PC-9 (cell line): ENCODE measurements around the gene RCC1. TPM values are rescaled to one million over a fixed set of nuclear protein-coding genes. Genes with fewer than 3 reads are reported as not detected.

Experiments used
- BruUV-seq: library from RNA; stranded (reverse); fragments of 400-500 nt; replicated peaks from 2 replicates; lab custom pipeline; 2021; lab: Mats Ljungman, UMichigan
- CTCF ChIA-PET: fragments of 300-600 bp; sonication (Branson Sonifier 250); formaldehyde crosslinking; loops from one replicate; lab custom pipeline; 2022; ENCODE audit warnings: antibody characterized with exemption; lab: Charles Lee
- POLR2A ChIA-PET: fragments of 300-600 bp; sonication (Branson Sonifier 250); formaldehyde crosslinking; loops from one replicate; lab custom pipeline; 2022; ENCODE audit warnings: antibody characterized with exemption; ENCODE audit not compliant: unreplicated experiment; lab: Charles Lee
- DNase-seq, 2 experiments: peaks; one replicate each; pipeline versions ENCODE4 v3.0.0 to v3.0.0-alpha.2; 2015 to 2022; ENCODE audit warnings: mixed read lengths in 1 of 2
- H2AFZ ChIP-seq: fragments of 200-600 bp; sonication (generic); 2 replicates; pipeline ENCODE4 v1.8.1; 2017; ENCODE audit warnings: antibody characterized with exemption
- H3F3A ChIP-seq: fragments of 200-600 bp; sonication (generic); 2 replicates; pipeline ENCODE4 v1.8.1; 2017; ENCODE audit warnings: antibody characterized with exemption, mild to moderate bottlenecking, low read depth; ENCODE audit not compliant: insufficient read depth
- H3K27ac ChIP-seq: fragments of 200-600 bp; sonication (generic); 2 replicates; pipeline ENCODE4 v1.6.1; 2016; ENCODE audit warnings: mixed run types
- H3K27me3 ChIP-seq: fragments of 200-600 bp; sonication (generic); 2 replicates; pipeline ENCODE4 v1.6.1; 2016; ENCODE audit warnings: low read depth, mixed run types; ENCODE audit not compliant: insufficient read depth
- H3K36me3 ChIP-seq: fragments of 200-600 bp; sonication (generic); 2 replicates; pipeline ENCODE4 v1.6.1; 2016; ENCODE audit warnings: low read depth, mixed run types
- H3K4me1 ChIP-seq: fragments of 200-600 bp; sonication (generic); replicated peaks from 2 replicates; pipeline ENCODE4 v1.6.1; 2016; ENCODE audit warnings: mixed run types; ENCODE audit not compliant: insufficient read depth
- H3K4me2 ChIP-seq: fragments of 200-600 bp; sonication (generic); 2 replicates; pipeline ENCODE4 v1.6.1; 2017; ENCODE audit warnings: mixed run types
- H3K4me3 ChIP-seq: fragments of 200-600 bp; sonication (generic); 2 replicates; pipeline ENCODE4 v1.6.1; 2016; ENCODE audit warnings: mixed run types
- H3K79me2 ChIP-seq: fragments of 200-600 bp; sonication (generic); 2 replicates; pipeline ENCODE4 v1.6.1; 2017; ENCODE audit warnings: low read depth, mixed run types
- H3K9me2 ChIP-seq: fragments of 200-600 bp; sonication (generic); 2 replicates; pipeline ENCODE4 v1.8.1; 2017; ENCODE audit warnings: mild to moderate bottlenecking; ENCODE audit not compliant: insufficient read depth
- H3K9me3 ChIP-seq: fragments of 200-600 bp; sonication (generic); 2 replicates; pipeline ENCODE4 v1.8.1; 2016; ENCODE audit warnings: low read depth; ENCODE audit not compliant: insufficient read depth
- H4K20me1 ChIP-seq: fragments of 200-600 bp; sonication (generic); 2 replicates; pipeline ENCODE4 v1.8.1; 2017; ENCODE audit not compliant: insufficient read depth
- EZH2 ChIP-seq: fragments of 200-600 bp; sonication (generic); IDR thresholded peaks from 2 replicates; pipeline ENCODE4 v1.8.0; 2017; ENCODE audit warnings: antibody characterized with exemption, low read depth
- intact Hi-C: fragments of 100-400 bp; cut with micrococcal nuclease; formaldehyde crosslinking; loops from one replicate; pipeline ENCODE4 v1.10.0; 2022; ENCODE audit not compliant: unreplicated experiment
- total RNA-seq: library from RNA; stranded (reverse); gene quantifications from 2 replicates; pipeline ENCODE4 v1.2.3, GENCODE V29; 2021
- TF ChIP-seq, protein P1 (sequence below): fragments of 200-600 bp; sonication (generic); conservative IDR thresholded peaks from 2 replicates; pipeline ENCODE4 v1.6.1; 2017; ENCODE audit warnings: mixed run types, antibody characterized with exemption, mild to moderate bottlenecking, moderate library complexity

The RCC1 gene
- total RNA-seq, 1 experiment from 2014 or later, result 134 TPM

GRCh38 chr1:28579401-28579800 is 73.6 kb downstream of the RCC1 start:
- H3K4me2 ChIP-seq, result peak overlapping the region; percentile 82
- no peaks in the 10 kb centered on the region for H3K9me3 ChIP-seq
- H2AFZ ChIP-seq, result no peak overlapping the region
- H3K4me3 ChIP-seq, result peak overlapping the region; percentile 87
- no peaks in the 10 kb centered on the region for H3K9me2 ChIP-seq
- no peak for TF ChIP-seq EZH2
- TF ChIP-seq, protein P1, sequence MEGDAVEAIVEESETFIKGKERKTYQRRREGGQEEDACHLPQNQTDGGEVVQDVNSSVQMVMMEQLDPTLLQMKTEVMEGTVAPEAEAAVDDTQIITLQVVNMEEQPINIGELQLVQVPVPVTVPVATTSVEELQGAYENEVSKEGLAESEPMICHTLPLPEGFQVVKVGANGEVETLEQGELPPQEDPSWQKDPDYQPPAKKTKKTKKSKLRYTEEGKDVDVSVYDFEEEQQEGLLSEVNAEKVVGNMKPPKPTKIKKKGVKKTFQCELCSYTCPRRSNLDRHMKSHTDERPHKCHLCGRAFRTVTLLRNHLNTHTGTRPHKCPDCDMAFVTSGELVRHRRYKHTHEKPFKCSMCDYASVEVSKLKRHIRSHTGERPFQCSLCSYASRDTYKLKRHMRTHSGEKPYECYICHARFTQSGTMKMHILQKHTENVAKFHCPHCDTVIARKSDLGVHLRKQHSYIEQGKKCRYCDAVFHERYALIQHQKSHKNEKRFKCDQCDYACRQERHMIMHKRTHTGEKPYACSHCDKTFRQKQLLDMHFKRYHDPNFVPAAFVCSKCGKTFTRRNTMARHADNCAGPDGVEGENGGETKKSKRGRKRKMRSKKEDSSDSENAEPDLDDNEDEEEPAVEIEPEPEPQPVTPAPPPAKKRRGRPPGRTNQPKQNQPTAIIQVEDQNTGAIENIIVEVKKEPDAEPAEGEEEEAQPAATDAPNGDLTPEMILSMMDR, result no peak
- no peak for DNase-seq
- no TSS peak for BruUV-seq
- peaks cover 30% of the 10 kb centered on the region for H3K79me2 ChIP-seq
- POLR2A ChIA-PET, result interaction anchor here (0.6 to 1.1 kb wide), 4 partner anchors 22 to 313 kb away, joined by 8 to 45 read pairs (median 27); no protein-coding TSS in a partner anchor
- no peaks in the 10 kb centered on the region for H3K27me3 ChIP-seq
- CTCF ChIA-PET, result interaction anchor here (0.6 to 0.7 kb wide), 2 partner anchors 23 to 38 kb away, joined by 4 to 15 read pairs; no protein-coding TSS in a partner anchor
- H3K36me3 ChIP-seq, result peaks cover 28% of the 10 kb centered on the region
- H4K20me1 ChIP-seq, result peaks cover 28% of the 10 kb centered on the region
- H3K4me1 ChIP-seq, result peaks cover 9% of the 10 kb centered on the region
- intact Hi-C loops, result no loop called here
- peak overlapping the region; percentile 81 for H3K27ac ChIP-seq
- peaks cover 56% of the 10 kb centered on the region for H3F3A ChIP-seq

GRCh38 chr1:28580722-28581530 is 75.1 kb downstream of the RCC1 start:
- Histone ChIP-seq H3K9me2 (no peaks in the 10 kb centered on the region), H3F3A (peaks cover 51% of the 10 kb centered on the region), H4K20me1 (peaks cover 28% of the 10 kb centered on the region), H3K4me3 (peak overlapping the region; percentile 87), H2AFZ (no peak overlapping the region), H3K36me3 (peaks cover 28% of the 10 kb centered on the region), H3K4me1 (peaks cover 9% of the 10 kb centered on the region), H3K4me2 (peak overlapping the region; percentile 82), H3K27me3 (no peaks in the 10 kb centered on the region), H3K27ac (peak overlapping the region; percentile 81), H3K79me2 (peaks cover 30% of the 10 kb centered on the region), H3K9me3 (no peaks in the 10 kb centered on the region)
- TF ChIP-seq EZH2, result no peak
- TF ChIP-seq, protein P1, result no peak
- POLR2A ChIA-PET, result interaction anchor here (0.6 to 1.3 kb wide), 9 partner anchors 20 to 332 kb away, joined by 3 to 45 read pairs (median 6); partner anchors contain the start of genes RCC1 and YTHDF2
- CTCF ChIA-PET, result interaction anchor here (1.1 kb wide), 1 partner anchor 21 kb away, joined by 5 read pairs; no protein-coding TSS in a partner anchor
- intact Hi-C loops, result loop anchor here (2.0 kb wide), 2 partner anchors 20 to 54 kb away; no protein-coding TSS in a partner anchor
- TSS peak; percentile 60 for BruUV-seq
- peak in 1 of 2 experiments; percentile 28 for DNase-seq

GRCh38 chr1:28581531-28582247 is 75.8 kb downstream of the RCC1 start:
- peaks cover 9% of the 10 kb centered on the region for H3K4me1 ChIP-seq
- peak overlapping the region; percentile 91 for H3K4me2 ChIP-seq
- peaks cover 30% of the 10 kb centered on the region for H3K79me2 ChIP-seq
- H3K4me3 ChIP-seq, result peak overlapping the region; percentile 87
- H3K36me3 ChIP-seq, result peaks cover 28% of the 10 kb centered on the region
- no peaks in the 10 kb centered on the region for H3K9me3 ChIP-seq
- peak overlapping the region; percentile 90 for H2AFZ ChIP-seq
- DNase-seq, result peak; percentile 84 to 93
- H3K27me3 ChIP-seq, result no peaks in the 10 kb centered on the region
- ChIA-PET POLR2A (interaction anchor here (0.5 to 1.3 kb wide), 17 partner anchors 9 to 746 kb away, joined by 3 to 14 read pairs (median 5); partner anchors contain the start of genes RCC1 and YTHDF2), CTCF (interaction anchor here (0.7 to 1.1 kb wide), 2 partner anchors 20 to 62 kb away, joined by 5 read pairs; no protein-coding TSS in a partner anchor)
- no TSS peak for BruUV-seq
- H3K9me2 ChIP-seq, result no peaks in the 10 kb centered on the region
- intact Hi-C loops, result loop anchor here (2.0 kb wide), 3 partner anchors 19 to 73 kb away; no protein-coding TSS in a partner anchor
- peaks cover 51% of the 10 kb centered on the region for H3F3A ChIP-seq
- H4K20me1 ChIP-seq, result peaks cover 28% of the 10 kb centered on the region
- TF ChIP-seq, protein P1, result no peak
- TF ChIP-seq EZH2, result no peak
- peak overlapping the region; percentile 81 for H3K27ac ChIP-seq
